ENCODE results near the gene MMD.

MMD gene

GRCh38 chr17:55451203-55451641 is 29.6 kb upstream of the MMD start:
- TF ChIP-seq GATA2 (IDR thresholded peaks at IDR 0.05; ENCODE audit: low read depth, low read length): no peak
- TF ChIP-seq GATA3 (IDR thresholded peaks at IDR 0.05; ENCODE audit: low read depth, low read length): no peak

DNA sequence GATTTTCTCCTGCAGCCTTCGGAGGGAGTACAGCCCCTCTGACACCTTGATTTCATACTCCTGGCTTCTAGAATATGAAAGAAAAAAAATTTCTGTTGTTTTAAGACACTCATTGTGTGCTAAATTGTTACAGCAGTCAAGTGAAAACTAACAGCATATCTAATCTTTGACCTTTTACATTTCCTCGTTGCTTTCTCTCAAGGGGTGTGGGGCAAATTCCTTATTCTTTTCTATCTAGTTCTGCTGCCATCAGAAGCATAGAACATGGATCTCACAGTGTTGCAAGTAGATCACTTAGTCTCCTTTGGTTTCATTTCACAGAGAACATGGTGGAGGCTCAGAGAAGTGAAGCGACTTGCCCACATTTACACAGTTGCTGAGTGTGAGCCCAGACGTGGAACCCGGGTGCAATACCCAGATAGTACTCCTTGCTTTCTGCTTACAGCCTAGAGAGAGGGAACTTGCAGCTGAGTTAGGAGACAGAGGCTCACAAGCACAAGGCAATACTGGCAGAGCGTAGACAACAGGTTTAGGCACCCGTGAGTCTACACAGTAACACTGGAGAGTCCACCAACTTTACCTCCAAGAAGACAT is 28.7 kb upstream of the MMD start:
- TF ChIP-seq GATA2 (IDR thresholded peaks at IDR 0.05; ENCODE audit: low read depth, low read length) (no peak), GATA3 (IDR thresholded peaks at IDR 0.05; ENCODE audit: low read depth, low read length) (no peak)

DNA sequence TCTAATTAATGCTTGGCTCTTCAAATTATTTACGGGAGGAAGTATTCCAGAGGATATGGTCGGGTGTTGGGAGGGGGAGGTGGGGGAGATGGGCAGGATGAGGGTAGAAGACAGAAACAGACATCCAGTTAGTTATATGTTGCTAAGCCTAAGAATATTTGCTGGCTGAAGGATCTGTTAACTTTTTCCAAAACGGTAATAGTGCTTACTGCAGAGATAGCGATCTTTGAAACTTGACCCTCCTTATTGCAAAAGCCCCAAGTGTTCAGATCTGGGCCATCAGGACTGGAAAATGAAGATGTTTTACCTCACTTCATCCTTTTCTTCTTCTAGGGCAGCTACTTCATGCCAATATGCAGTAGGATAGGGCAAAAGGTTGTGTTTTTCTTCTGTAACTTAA is 27.0 kb upstream of the MMD start:
- TF ChIP-seq GATA3 (IDR thresholded peaks at IDR 0.05; ENCODE audit: low read depth, low read length): no peak
- TF ChIP-seq GATA2 (IDR thresholded peaks at IDR 0.05; ENCODE audit: low read depth, low read length): no peak

- TF ChIP-seq GATA2 (IDR thresholded peaks at IDR 0.05; ENCODE audit: low read depth, low read length) (no peak), GATA3 (IDR thresholded peaks at IDR 0.05; ENCODE audit: low read depth, low read length) (no peak)
Observed at GRCh38 chr17:55446581-55447205, 25.1 kb upstream of the MMD start.

DNA sequence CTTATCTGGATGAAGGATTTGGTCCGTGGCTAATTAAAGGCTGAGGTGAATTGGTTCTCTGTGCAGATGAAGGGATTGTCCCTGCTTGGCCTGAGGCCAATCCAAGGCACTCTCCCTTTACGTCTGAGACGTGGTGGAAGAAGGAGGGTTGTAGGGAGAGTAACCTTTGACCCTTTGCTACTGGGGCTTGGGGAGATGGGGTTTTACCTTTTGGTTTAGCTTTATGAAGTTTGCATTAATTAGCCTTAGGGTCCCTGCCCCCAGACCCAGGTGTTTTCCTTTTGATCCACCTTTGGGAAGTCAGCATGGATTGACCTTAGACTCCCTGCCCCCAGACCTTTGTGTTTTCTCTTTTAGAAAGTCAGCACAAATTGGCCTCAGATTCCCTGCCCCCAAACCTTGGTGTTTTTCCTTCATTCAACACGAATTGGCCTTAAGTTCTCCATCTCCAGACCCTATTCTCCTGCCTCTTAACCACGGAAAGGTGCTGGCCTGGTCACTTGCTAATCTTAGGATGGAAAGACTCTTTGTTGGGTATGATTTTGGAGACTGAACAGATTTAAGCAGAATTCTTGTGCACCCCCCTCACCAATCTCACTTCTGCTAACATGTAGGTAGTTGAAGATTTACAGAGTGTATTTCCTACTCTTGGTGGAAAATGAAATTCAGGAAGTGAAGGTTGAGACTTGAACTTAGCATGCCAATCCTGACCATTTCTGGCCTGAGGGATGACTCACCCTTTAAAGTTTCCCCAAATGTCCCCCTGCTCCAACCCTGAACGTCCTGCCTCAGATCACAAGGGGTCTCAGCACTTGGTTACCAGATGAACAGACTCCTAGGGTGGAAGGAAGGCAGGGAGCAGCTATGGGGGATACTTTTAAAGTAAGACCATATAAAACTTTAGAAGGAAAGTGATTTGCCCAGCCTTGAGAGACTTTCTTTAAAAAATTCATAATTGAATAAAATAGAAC is 23.1 kb upstream of the MMD start:
- TF ChIP-seq GATA2 (IDR thresholded peaks at IDR 0.05; ENCODE audit: low read depth, low read length) (no peak), GATA3 (IDR thresholded peaks at IDR 0.05; ENCODE audit: low read depth, low read length) (no peak)

GRCh38 chr17:55443904-55444303 is 22.3 kb upstream of the MMD start:
- no peak for TF ChIP-seq GATA3 (IDR thresholded peaks at IDR 0.05; ENCODE audit: low read depth, low read length)

DNA sequence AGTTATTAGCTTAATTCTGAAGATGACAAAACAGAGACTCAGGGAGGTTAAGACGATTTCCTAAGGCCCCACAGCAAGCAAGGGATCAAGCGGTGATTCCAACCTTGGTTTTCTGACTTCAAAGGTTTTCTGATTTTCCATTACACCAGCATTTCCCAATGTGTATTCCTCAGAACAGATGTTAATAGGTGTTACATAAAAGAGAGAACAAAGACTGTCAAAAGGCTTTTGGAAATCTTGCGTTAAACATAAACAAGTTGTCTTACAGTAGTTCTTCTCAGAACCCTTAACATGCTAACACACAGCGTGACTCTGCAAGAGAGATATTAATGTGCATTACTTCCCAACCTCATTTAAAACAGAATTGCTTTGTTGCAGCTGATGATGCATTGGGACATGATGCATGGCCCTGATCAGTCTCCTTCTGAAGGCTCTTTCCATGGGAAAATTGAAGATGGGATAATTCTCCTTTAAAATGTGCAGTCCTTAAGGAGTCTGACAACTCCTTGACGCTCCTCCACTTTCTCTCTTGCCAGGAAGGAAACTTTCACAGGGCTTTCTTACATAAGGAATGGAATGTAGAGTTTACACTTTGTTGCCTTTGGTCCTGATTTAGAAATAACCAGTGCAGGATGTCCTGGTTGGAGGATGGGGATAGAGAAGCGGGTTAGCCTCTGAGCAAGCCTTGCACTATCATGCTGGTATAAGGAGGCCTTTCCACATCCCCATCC is 21.5 kb upstream of the MMD start:
- TF ChIP-seq GATA3 (IDR thresholded peaks at IDR 0.05; ENCODE audit: low read depth, low read length) (no peak), GATA2 (IDR thresholded peaks at IDR 0.05; ENCODE audit: low read depth, low read length) (no peak)

DNA sequence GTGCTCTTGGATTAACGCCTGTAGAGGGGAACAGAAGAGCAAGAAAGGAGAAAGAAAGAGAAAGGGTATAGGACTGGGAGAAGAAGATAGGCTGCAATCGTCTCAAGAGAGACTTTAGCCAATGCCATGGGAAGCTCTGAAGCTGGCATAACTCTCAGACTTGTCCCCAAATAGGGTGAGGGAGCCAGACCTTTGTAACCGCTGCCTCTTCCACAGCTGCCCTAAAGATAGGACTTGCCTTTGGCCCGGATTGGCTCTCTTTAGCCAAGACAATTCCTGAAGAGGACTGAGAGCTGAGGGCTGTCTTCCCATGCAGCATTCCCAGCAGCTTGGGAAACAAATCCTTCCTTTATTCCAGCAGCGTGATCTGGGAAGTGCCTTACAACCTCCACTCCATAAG is 20.8 kb upstream of the MMD start:
- no peak for TF ChIP-seq GATA3 (IDR thresholded peaks at IDR 0.05; ENCODE audit: low read depth, low read length)
- TF ChIP-seq GATA2 (IDR thresholded peaks at IDR 0.05; ENCODE audit: low read depth, low read length): no peak

DNA sequence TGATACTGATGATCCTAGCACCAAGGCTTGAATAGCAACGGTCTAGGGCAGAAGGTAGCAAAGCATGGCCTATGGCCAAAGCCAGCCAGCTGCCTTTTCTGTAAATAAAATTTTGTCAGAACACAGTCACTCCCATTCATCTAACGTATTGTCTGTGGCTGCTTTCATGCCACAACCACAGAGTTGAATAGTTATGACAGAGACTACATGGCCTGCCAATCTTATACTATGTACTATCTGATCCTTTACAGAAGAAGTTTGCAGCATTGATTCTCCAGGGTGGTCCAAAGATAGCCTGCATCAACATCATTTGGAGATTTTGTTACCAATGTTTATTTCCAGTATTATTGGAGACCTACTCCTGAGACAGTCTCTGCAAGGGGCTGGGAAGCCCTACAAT is 19.9 kb upstream of the MMD start:
- TF ChIP-seq GATA2 (IDR thresholded peaks at IDR 0.05; ENCODE audit: low read depth, low read length) (no peak), GATA3 (IDR thresholded peaks at IDR 0.05; ENCODE audit: low read depth, low read length) (no peak)

DNA sequence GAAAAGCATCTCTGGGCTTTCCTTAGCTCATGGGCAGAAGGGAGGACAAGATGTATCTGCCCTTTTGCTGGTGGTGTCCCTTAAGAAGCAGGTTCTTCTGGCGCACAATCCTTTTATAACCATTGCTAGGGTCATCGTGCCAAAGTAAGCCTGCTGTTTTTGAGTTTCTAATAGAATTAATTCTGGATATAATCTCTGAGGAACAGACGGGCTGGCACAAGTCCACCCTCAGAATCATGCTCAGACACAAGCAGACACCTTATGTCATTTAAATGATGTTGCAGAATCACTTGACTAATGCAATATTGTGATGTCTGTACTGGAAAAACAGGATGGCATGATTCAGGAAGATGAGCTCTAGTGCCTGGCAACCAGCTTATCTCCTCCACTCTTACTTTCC is 18.8 kb upstream of the MMD start:
- TF ChIP-seq GATA2 (IDR thresholded peaks at IDR 0.05; ENCODE audit: low read depth, low read length): peak; percentile 67
- no peak for TF ChIP-seq GATA3 (IDR thresholded peaks at IDR 0.05; ENCODE audit: low read depth, low read length)

DNA sequence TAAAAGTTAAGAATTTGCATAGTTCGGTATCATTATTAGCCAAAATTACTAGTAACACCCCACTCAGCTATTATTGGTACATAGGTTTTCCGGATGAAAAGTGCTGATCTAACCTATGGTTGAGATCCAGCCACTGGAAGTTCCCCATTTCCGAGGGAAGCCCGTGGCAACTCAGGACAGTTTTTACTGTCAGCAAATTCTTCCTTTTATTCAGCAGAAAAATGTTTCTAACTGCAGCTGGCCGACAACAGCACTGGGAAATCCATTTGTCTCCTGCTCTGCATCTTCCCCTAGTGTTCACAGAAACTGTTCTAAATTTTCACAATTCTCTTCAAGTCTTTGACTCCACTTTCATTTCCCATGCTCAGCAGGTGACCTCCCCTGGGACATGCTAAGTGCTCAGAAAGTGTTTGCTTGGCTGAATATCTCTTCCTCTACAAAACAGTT is 15.5 kb upstream of the MMD start:
- no peak for TF ChIP-seq GATA2 (IDR thresholded peaks at IDR 0.05; ENCODE audit: low read depth, low read length)

GRCh38 chr17:55436224-55437158 is 14.9 kb upstream of the MMD start:
- TF ChIP-seq GATA2 (IDR thresholded peaks at IDR 0.05; ENCODE audit: low read depth, low read length) (no peak), GATA3 (IDR thresholded peaks at IDR 0.05; ENCODE audit: low read depth, low read length) (peak; percentile 26; the same call in 1 of the 2 replicates)

DNA sequence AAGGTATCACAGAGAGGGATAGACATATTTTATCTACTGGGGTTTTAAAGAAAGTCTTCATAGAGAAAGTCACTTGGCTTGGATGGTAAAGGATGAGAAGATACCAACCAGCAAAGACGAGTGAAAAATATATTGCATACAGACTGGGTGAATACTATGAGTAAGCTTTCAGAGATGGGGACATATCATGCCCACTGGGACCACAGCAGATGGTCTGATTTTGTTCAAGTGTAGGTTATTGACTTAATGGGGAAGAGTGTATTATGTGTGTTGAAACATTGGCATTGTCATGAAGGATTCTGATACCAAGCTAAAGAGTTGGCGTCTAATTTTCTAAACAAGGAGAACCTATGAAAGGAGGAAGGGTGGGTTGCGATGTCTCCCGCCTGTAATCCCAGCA is 13.8 kb upstream of the MMD start:
- TF ChIP-seq GATA3 (IDR thresholded peaks at IDR 0.05; ENCODE audit: low read depth, low read length): no peak
- no peak for TF ChIP-seq GATA2 (IDR thresholded peaks at IDR 0.05; ENCODE audit: low read depth, low read length)
